Left kidney (tissue), 8 donors: ENCODE data around the gene UPF3A. TPM values are rescaled to one million over a fixed set of nuclear protein-coding genes. Genes with fewer than 3 reads are reported as not detected.
"Not testable (repeated sequence)": the region's sequence is repeated elsewhere in the genome, so short reads cannot be mapped to it uniquely, and the experiment has no call there.

ENCODE experiments used
- DNase-seq: peaks from one replicate; pipeline ENCODE4 v3.0.0-alpha.2; 2013
- long read RNA-seq, 8 donors: transcript quantifications; one replicate each; lab custom pipeline, GENCODE V29; 2026
- polyA plus RNA-seq: library from polyadenylated mRNA; unstranded; fragments of 120-200 nt; gene quantifications from one replicate; pipeline ENCODE4 v1.2.1, GENCODE V29; 2013; ENCODE audit not compliant: insufficient read length

Gene UPF3A, protein sequence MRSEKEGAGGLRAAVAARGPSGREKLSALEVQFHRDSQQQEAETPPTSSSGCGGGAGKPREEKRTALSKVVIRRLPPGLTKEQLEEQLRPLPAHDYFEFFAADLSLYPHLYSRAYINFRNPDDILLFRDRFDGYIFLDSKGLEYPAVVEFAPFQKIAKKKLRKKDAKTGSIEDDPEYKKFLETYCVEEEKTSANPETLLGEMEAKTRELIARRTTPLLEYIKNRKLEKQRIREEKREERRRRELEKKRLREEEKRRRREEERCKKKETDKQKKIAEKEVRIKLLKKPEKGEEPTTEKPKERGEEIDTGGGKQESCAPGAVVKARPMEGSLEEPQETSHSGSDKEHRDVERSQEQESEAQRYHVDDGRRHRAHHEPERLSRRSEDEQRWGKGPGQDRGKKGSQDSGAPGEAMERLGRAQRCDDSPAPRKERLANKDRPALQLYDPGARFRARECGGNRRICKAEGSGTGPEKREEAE
- polyA plus RNA-seq = 207 TPM
- long read RNA-seq, donor 1, transcript UPF3A-205 (3 exons, 423 nt) = major isoform, 14 of 53 reads
- long read RNA-seq, donor 1, transcript UPF3A-209 (2 exons, 494 nt) = minor isoform, 6 of 53 reads
- long read RNA-seq, donor 1, partial matches to known transcripts = 29 of 53 reads
- long read RNA-seq, donor 1, other reads (novel, unspliced or antisense) = 0 of 53 reads
- long read RNA-seq, donor 2, transcript UPF3A-205 (3 exons, 423 nt) = major isoform, 23 of 60 reads
- long read RNA-seq, donor 2, transcript UPF3A-207 (4 exons, 678 nt) = minor isoform, 6 of 60 reads
- long read RNA-seq, donor 2, partial matches to known transcripts = 27 of 60 reads
- long read RNA-seq, donor 2, other reads (novel, unspliced or antisense) = 0 of 60 reads
- long read RNA-seq, donor 3, transcript UPF3A-205 (3 exons, 423 nt) = major isoform, 24 of 50 reads
- long read RNA-seq, donor 3, partial matches to known transcripts = 20 of 50 reads
- long read RNA-seq, donor 3, other reads (novel, unspliced or antisense) = 0 of 50 reads
- long read RNA-seq, donor 4, partial matches to known transcripts = 0 of 5 reads
- long read RNA-seq, donor 4, other reads (novel, unspliced or antisense) = 0 of 5 reads
- long read RNA-seq, donor 5, transcript UPF3A-205 (3 exons, 423 nt) = major isoform, 15 of 75 reads
- long read RNA-seq, donor 5, partial matches to known transcripts = 48 of 75 reads
- long read RNA-seq, donor 5, other reads (novel, unspliced or antisense) = 0 of 75 reads
- long read RNA-seq, donor 6, transcript UPF3A-205 (3 exons, 423 nt) = major isoform, 16 of 40 reads
- long read RNA-seq, donor 6, transcript UPF3A-209 (2 exons, 494 nt) = minor isoform, 5 of 40 reads
- long read RNA-seq, donor 6, partial matches to known transcripts = 15 of 40 reads
- long read RNA-seq, donor 6, other reads (novel, unspliced or antisense) = 0 of 40 reads
- long read RNA-seq, donor 7, transcript UPF3A-205 (3 exons, 423 nt) = major isoform, 39 of 89 reads
- long read RNA-seq, donor 7, transcript UPF3A-209 (2 exons, 494 nt) = minor isoform, 8 of 89 reads
- long read RNA-seq, donor 7, partial matches to known transcripts = 35 of 89 reads
- long read RNA-seq, donor 7, other reads (novel, unspliced or antisense) = 0 of 89 reads
- long read RNA-seq, donor 8, transcript UPF3A-205 (3 exons, 423 nt) = major isoform, 7 of 14 reads
- long read RNA-seq, donor 8, partial matches to known transcripts = 0 of 14 reads
- long read RNA-seq, donor 8, other reads (novel, unspliced or antisense) = 0 of 14 reads

DNA sequence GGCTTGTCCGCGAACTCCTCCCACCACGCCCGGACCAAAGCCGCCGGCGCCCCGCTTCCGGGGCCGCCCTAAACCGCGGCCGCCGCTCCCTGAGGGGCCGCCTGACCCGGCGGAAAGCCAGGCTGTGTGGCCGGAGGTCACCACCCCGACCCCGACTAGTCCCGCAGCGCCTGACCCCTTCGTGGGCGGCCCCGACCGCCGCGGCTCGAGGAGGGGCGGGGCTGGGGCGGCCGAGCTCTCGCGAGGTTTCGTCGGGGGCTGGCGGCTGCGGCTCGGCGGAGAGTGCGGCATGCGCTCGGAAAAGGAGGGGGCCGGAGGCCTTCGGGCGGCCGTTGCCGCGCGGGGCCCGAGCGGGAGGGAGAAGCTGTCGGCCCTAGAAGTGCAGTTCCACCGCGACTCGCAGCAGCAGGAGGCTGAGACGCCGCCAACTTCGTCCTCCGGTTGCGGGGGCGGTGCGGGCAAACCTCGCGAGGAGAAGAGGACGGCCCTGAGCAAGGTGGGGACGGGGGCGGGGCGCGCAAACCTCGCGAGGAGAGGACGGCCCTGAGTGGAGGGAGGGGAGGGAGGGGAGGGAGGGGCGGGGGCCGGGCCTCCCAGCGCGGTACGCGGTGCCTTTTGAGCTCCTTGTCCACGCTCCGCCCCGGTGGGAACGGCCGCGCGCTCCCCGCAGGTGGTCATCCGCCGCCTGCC, at the start of gene UPF3A:
Gene UPF3A (plus strand): TSS at position 251 of the 690 bp plus-strand sequence. CDS start 39 bp downstream, at position 290.
- DNase-seq = peak; percentile 91

DNA sequence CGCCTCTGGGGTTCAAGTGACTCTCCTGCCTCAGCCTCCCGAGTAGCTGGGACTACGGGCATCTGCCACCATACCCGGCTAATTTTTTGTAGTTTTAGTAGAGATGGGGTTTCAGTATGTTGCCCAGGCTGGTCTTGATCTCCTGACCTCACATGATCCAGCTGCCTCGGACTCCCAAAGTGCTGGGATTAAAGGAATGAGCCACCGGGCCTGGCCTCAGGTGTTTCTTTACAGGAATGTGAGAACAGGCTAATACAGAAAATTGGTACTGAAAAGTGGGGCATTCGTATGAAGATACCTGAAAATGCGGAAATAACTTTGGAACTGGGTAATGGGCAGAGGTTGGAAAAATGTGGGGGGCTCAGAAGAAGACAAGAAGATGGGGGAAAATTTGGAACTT, 49.5 kb upstream of the UPF3A start:
- DNase-seq = no peak

DNA sequence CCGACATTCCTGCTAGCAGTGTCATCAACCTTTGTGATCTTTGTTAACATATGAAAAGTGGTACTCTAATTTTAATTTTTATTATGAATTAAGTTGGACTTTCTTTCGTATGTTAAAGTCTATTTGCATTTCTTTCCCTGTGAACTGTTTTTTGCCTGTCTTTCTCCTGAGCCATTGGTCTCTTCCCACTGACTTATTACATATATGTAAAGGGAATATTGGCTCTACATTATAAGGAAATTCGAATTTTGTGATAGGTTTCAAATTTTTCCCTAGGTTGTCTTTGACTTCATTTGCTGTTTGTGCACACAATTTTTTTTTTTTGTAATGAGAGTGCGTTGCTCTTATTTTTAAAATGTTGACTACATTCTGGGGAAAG, 47.1 kb upstream of the UPF3A start:
- no peak for DNase-seq

DNA sequence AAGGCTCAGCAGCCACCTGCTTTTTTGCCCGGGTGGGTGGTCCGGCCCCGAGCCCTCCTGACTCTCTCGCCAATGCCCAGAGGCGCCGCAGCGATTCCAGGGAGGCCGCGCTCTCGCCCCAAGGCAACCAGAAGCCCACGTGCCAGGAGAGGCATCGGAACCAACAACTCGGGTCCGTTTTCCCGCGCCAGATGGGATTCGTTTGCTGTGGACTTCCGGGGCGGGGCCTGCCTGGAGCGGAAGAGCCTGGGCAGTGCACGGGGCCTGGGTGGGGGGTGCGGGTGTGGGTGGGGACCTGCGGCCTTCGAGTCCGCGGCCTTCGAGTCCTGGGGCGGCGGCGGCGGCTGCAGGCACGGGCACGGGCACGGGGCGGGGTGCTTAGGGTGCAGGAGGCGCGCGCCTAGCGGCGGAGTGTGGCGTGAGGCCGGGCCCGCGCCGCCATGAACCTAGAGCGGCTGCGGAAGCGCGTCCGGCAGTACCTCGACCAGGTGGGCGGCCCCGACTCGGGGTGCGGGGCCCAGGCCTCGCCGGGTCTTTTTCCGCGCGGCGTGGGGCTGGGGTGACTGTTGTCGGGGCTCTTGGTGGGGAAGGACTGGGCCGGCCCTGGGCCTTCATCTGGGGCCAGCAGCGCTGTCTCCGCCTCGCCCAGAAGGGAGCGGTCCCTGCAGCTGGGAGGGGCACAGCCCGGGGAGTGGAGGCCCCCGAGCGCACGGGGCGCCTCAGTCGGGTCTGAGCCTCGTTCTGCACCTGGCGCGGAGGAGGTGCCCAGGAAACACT, 46.6 kb upstream of the UPF3A start, which contains the start of gene CDC16:
Gene CDC16 (plus strand): TSS at position 253 of the 777 bp plus-strand sequence. CDS start 188 bp downstream, at position 441.
- peak; percentile 89 for DNase-seq

DNA sequence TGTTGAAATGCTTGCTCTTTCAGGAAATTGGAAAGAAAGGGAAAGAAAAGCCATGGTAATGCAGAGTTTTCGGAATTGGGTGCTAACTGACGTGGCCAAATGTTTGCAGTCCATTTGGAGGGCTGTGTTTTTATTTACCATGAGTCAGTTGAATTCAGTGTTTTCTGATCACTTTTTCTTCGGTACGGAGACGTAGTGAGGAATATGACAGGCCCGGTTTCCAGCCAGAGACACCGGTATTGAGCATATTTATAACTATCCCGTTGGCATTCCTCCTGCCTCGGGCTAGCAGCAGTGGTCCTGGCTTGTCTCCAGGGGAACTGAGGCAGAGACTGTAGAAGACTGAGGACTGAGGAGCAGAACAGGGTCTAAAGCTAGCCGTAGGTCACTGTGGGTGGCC, 45.7 kb upstream of the UPF3A start:
- no peak for DNase-seq

DNA sequence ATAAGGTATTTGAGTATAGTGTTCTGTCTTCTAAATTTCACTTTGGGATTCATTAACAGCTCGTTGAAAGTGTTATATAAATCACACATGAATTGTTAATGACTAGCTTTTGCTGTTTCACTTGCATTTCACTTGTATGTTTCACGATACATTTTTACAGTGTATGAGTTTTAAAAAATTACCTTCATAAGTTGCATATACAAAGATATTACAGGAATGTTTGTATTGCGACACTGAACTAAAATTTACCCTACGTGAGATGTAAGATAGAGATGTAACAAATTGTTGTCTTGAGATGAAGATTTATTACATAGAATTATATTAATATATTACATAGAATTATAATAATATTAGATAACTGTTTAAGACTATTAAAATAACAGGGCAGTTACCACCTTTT, 45.2 kb upstream of the UPF3A start:
- no peak for DNase-seq

DNA sequence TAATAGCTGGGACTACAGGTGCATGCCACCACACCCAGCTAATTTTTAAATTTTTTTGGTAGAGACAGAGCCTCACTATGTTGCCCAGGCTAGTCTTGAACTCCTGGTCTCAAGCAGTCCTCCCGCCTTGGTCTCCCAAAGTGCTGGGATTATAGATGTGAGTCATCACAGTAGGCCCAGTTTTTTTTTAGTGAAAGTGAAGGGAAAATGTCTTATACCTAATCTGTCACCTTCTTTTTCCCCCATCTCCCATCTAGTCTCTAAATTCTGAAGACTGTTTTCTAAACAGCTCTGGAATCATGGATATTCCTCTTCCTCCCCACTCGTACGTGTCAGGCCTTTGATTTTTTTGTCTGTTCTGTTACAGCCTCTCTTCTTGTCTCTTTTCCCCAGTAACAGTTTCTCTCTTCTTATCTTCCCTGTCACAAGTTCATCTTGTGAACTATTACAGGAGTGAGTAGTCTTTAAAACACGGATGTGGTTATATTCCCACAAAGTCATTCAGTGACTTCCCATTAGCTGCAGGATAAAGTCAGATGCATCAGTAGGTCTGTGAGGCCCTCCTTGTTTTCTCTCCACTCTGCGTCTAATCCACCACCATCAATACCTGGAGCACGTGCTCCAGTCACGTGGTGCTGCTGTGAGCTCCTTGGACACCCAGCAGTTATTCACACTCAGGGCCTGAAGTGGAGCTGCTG, 43.8 kb upstream of the UPF3A start:
- no peak for DNase-seq

DNA sequence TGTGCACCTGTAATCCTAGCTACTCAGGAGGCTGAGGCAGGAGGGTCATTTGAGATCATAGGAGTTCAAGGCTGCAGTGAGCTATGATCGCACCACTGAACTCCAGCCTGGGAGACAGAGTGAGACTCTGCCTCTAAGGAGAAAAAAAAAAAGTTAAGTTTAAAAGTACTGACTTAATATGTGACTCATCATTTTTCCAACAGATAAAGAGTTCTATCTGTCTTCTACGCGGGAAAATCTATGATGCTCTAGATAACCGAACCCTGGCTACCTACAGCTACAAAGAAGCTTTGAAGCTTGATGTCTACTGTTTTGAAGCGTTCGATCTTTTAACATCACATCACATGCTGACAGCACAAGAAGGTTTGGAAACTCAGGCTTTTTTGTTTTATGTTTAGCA, 39.5 kb upstream of the UPF3A start:
- no peak for DNase-seq

DNA sequence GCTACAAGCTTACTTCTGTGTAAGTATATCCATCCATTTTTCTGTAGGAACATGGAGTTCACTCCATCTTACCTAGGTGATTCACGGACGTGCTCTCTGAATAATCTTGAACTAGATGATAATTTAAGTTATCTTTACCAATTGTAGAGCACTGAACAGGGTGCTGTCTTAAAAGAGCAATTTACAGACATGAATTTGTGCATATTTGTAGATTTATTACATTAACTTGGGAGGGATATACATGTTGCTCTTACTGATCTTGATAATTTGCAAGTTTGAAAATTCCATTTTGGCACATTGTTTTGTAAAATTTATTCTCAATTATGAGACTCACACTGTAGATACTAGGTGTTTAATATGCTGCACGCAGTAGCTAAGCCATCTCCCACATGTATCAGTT, 37.4 kb upstream of the UPF3A start:
- DNase-seq = no peak

DNA sequence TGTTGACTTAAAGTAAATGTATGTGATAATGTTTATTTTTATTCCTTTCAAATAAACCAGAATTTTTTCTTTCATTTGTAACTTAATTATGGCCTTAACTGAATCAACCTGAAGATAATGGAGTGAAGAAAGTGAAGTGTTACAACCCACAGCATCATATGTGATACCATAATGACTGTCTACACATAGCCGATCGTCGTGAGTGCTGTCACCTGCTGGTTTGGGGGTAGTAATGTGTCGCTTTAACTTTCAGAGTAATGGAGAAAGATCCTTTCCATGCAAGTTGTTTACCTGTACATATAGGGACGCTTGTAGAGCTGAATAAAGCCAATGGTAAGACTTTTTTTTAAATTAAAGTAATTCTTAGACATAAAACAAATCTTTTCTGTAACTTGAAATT, 36.8 kb upstream of the UPF3A start:
- no peak for DNase-seq

DNA sequence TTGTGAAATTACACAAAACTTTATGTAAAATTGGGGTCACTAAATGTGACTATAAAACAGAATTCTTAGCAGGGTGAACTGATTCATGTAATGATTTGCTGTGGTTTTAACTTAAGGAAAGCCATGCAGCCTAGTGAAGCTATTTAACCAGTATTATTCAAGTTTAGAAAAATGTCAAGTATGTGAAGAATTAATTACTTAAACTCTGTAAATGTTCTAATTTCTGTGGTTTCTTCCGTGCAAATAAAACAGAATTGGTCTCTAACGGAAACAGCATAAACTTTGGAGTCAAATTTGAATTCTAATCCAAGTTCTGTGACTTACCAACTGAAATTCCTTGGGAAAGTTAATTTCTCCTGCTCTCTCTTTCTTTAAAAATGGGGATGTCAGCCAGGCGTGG, 33.4 kb upstream of the UPF3A start:
- no peak for DNase-seq

DNA sequence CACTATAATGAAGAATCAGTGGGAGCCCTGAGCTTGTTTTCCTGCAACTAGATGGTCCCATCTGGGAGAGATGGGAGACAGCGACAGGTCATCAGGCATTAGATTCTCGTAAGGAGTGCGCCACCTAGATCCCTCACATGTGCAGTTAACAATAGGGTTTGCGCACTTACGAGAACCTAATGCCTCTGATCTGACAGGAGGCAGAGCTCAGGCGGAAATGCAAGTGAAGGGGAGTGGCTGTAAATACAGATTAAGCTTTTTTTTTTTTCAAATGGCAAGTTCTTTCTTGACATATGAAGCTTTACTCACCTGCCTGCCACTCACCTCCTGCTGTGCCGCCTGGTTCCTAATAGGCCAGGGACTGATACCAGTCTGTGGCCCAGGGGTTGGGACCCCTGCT, 32.3 kb upstream of the UPF3A start:
- DNase-seq = no peak

DNA sequence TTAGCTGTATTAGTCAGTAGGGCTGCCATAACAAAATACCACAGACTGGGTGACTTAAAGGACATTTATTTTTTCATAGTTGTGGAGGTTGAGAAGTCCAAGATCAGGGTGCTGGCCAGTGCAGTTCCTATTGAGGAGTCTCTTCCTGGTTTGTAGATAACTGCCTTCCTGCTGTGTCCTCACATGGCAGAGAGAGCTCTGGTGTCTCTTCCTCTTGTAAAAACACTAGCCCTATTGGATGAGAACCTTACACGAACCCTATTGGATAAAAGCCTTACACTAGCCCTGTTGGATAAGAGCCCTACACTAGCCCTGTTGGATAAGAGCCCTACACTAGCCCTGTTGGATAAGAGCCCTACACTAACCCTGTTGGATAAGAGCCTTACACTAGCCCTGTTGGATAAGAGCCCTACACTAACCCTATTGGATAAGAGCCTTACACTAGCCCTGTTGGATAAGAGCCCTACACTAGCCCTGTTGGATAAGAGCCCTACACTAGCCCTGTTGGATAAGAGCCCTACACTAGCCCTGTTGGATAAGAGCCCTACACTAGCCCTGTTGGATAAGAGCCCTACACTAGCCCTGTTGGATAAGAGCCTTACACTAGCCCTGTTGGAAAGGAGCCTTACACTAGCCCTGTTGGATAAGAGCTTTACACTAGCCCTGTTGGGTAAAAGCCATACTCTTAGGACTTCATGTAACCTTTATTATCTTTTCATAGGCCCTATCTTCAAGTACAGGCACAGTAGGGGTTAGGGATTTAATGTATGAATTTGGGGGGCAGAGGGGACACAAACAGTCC, 29.6 kb upstream of the UPF3A start:
- not testable (repeated sequence) for DNase-seq

DNA sequence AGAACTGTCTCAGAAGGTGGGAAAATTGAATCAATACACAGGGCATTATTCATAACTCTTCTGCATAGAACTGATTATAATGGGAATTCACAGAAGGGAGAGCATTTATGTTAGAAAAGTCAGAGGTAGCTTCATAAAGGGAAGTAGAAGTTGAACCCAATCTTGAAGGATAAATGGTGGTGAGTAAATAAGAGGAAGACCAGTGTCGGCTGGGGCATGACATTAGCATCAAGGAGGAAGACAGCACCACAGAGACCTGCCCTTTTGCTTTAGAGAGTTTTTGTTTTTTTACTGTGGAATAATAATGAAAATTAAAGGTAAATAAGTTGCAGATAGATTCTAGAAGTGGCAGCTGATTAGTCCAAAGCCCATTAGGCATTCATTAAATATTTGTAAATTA, 24.9 kb upstream of the UPF3A start:
- no peak for DNase-seq

DNA sequence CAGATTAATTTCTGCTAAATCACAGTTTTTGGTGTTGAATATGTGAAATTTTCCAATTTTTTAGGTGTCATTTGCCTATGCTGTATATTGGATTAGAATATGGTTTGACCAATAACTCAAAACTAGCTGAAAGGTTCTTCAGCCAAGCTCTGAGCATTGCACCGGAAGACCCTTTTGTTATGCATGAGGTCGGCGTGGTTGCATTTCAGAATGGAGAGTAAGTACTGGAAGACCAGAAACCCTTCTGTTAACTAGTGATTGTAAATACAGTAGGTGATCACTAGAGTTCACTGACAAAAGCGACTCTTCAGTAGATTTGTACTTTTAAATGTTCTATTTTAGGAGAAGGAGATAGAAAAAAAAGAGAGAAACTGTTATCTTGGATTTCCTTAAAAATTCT, 24.4 kb upstream of the UPF3A start:
- DNase-seq = no peak

DNA sequence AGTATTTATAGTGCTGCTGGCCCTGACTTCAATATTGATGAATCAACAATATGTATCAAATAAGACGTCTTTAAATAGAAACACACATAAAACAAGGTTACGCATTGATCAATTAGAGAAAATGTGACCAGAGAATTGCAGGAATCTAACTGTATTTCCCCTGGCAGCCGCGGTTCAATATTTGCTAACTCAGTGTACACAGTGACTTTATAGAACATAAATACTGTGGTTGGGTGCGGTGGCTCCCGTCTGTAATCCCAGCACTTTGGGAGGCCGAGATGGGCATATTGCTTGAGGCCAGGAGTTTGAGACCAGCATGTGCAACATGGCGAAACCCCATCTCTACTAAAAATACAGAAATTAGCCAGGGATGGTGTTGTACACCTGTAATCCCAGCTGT, 22.8 kb upstream of the UPF3A start:
- DNase-seq = no peak

DNA sequence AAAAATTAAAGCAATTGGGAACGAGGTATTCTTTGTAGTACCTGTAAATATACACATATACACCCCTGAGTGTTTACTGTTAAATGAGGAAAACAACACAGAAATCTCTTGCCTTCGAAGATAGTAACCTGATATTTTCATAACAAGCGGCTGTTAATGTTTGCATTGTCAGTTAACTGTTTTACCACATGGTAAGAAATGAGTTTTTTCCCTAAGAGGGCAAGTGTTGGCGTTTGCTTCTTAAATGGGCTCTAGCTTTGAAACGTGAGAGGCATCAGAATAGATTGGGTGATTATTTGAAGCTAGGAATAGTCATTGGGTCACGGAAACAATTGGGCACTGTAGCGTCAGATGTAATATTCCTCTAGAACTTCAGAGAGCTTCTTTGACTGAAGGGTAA, 22.0 kb upstream of the UPF3A start:
- DNase-seq = no peak

DNA sequence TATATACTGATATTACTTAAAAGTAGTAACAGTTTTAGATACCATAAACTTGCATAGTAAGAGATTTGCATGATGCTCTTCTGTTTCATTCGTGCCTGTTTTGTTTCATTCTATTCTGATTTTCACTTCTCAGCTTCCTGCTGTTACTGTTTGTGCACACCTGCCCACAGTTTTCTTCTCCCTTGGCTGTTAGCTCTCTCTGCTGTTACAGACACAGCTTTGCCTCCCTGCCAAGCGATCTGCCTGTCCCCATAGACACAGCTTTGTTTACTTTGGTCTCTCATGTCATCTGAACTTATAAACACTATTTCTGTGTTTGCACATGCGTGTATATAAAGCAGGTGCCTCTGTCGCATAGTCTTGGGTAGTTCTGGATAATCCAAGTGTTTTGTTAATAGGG, 21.4 kb upstream of the UPF3A start:
- no peak for DNase-seq
